Cardiac septum (tissue), 1 donor: ENCODE data around the gene UBASH3A. TPM values are rescaled to one million over a fixed set of nuclear protein-coding genes. Genes with fewer than 3 reads are reported as not detected.
A peak's percentile ranks its signal among the peaks of the same experiment; 100 is the strongest.

ENCODE experiments used
- DNase-seq: peaks from one replicate; pipeline ENCODE4 v3.0.0-alpha.2; 2020; ENCODE audit warnings: low spot score
- intact Hi-C: fragments of 100-400 bp; cut with DNase I; formaldehyde crosslinking; loops from one replicate; pipeline ENCODE4 v1.14.0; 2022
- total RNA-seq: library from RNA; stranded (reverse); fragmentation: NEBNext Ultra II Directional; extraction: Animal tissue kit (Norgen Biotek cat#: 25700); gene quantifications from one replicate; pipeline ENCODE4 v1.2.1, GENCODE V29; 2021
- donor health status: DM: no; HTN: no; CAD: no.

Gene UBASH3A
- total RNA-seq, 1 donor from 2014 or later, result not detected

DNA sequence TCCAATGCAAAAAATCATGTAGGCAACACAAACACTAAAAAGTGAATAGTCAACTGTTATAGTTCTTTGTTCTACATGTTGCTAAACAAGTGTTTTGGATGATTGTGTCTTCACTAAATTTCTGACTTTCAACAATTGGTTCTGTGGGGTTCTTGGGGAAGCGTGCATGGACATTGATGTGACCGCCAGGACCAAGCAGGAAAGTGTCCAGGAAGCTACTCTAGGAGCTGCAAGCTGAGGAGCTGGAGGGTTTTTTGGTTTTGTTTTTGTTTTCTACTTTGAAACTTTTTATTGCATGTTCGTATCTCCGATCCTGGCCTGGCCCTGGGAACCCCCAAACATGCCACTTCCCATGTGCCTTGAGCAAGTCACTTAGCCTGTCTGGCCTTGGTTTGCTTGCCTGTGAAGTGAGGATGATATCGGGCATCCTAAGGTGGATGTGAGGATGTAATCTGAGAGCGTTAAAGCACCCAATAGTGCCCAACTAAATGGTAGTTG is 15.8 kb upstream of the UBASH3A start:
- peak; percentile 36 for DNase-seq
- intact Hi-C loops, result no loop called here

DNA sequence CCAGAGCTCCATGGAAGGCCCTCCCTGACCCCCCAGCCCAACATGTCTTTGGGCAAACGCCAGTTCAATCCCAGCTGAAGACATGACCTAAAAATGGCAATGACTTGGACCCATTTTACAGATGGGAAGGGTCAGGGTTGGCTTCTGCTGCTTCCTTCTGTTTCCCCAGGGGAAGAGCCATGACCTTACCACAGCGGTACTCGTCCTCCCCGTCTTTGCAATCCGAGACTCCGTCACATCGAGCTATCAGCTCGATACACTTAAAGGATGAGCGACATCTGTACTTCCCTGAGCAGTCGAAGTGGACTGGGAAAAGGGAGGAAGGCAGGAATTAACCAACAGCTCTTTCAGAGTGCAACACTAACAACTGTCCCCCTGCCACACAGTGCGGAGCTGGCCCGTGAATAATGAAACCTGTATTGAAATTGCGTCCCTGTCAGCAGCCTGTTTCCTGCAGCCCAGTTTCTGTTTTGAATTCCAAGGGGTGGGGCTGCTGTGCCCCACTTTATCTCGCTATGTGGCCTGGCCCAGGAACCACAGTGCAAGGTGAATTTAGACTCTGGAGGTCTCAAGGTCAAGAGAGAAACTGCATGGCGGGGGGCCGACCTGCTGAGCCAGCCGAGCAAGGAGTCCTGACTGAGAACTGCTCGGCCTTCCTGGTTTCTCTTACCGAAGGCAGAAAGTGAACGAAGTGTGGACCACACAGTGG is 14.8 kb upstream of the UBASH3A start:
- DNase-seq, result peak; percentile 35
- intact Hi-C loops, result no loop called here

DNA sequence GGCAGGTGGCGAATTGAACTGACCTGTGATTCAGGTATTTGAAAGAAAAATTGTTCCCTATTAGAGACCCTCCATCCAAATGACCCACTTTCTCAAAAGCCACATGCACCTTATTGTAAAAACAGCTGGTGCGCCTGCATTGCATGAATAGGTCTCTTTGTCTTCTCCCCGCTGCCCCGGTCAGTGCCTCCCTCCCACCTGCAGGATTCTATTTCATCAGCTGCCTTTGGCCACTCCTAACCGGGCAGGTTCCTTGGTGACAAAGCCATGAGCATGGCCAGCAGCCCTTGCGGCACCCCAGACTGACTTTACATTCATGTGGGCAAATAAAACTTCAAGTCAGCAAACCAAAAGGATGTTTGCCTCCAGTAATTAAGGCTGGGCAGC is 14.3 kb upstream of the UBASH3A start:
- DNase-seq, result peak; percentile 27
- intact Hi-C loops, result no loop called here

DNA sequence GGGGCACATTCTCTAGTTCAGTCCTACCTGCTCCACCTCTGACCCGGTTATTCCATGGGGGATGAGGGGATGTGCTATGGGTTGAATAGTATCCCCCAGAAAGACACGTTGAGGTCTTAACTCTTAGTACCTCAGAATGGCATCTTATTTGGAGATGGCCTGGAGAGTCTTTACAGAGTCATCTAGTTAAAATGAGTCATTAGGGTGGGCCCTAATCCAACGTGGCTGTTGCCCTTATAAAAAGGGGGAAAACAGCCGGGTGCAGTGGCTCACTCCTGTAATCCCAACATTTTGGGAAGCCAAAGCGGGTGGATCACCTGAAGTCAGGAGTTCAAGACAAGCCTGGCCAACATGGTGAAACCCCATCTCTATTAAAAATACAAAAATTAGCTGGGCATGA is 13.5 kb upstream of the UBASH3A start:
- intact Hi-C loops, result no loop called here
- no peak for DNase-seq

DNA sequence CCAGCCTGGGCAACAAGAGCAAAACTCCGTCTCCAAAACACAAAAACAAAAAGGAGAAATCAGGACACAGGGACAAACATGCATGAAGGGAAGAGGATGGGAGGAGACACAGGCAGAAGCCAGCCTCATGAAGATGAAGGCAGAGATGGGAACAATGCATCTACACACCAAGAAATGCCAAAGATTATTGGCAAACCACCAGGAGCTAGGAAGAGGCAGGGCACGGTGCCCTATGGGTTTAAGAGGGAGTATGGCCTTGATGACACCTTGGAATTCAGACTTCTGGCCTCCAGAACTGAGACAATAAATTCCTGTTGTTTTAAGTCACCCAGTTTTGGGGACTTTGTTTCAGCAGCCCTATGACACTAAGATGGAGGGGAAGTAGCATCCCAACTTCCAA is 13.0 kb upstream of the UBASH3A start:
- intact Hi-C loops, result no loop called here
- DNase-seq, result no peak

DNA sequence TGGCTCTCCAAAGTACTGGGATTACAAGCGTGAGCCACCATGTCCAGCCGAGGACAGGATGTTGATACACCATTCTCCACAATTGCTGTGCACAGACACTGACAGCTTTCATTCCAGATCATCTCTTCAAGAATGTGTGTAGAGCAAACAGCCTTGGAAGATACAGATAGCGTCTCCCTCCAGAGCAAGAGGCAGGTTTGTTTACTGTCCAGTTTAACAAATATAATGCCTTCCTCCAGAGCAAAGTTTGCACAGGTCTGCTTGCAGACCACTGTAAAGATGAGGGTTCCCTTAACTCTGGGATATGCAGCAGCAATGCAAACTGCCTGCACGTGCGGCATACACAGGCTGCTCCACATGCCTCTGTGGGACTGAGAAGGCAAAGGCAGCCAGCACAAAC is 12.4 kb upstream of the UBASH3A start:
- DNase-seq, result peak; percentile 20
- intact Hi-C loops, result no loop called here

DNA sequence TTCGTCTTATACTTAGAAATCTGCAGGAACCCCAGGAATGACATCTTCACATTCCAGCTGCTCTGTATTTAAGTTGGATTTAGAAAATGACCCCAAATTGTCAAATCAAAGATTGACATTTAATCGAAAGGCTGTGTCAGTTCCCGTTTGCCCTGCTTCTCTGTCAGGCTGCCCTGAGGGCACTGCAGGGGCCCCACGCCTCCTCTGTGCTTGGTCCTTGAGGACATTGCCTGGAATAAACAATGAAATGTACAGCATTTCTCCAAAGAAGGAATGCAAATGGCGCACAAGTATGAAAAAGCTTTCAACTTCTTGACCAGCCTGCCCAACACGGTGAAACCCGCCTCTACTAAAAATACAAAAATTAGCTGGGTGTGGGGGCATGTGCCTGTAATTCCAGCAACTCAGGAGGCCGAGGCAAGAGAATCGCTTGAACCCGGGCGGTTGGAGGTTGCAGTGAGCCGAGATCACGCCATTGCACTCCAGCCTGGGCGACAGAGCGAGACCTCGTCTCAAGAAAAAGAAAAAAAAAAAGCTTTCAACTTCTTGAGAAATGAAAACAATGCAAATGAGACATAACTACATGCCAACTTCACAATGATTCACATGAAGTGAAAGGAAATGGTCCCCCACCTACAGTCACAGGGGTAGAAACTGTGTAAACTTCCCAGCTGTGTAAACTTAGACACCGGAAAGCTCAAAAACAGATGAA is 10.8 kb upstream of the UBASH3A start:
- intact Hi-C loops, result no loop called here
- peak; percentile 5 for DNase-seq

DNA sequence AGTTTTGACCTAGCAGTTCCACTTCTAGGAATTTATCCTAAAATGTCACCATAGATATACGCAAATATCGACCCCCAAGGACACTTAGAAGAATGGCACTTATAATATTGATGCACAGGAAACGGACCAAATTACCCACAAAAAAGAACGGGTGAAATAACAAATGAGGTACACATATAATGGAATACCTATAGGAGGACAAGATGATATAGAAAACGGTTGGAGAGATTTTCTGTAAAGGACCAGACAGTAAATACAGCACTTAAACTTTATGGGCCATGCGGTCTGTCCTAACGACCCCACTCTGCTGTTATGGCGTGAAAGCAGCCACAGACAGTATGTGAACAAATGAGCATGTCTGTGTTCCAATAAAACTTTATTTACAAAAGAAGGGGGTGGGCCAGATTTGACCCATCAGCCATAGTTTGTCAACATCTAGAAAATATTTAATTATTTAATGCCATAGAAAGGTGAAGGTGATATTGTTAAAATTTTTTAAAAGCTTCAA is 10.2 kb upstream of the UBASH3A start:
- intact Hi-C loops, result no loop called here
- DNase-seq, result no peak

DNA sequence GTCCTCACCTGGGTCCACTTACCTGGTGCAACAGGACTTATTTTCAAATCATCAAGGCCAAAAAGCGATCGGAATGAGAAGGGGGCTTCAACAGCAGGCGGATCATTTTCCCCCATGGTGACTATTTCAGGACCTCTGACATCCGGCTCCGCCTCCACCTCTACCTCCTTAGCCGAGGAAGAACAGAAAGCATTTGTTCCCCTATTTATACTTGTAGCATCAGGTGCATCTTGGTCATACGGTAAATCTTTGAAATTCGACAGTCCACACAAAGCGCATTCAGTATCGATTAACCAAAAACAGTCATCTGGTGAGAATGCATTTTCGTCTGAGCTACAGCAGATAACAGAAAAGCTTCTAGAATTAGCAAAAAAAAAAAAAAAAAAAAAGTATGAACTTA is 8.4 kb upstream of the UBASH3A start:
- intact Hi-C loops, result no loop called here
- DNase-seq, result peak; percentile 50

DNA sequence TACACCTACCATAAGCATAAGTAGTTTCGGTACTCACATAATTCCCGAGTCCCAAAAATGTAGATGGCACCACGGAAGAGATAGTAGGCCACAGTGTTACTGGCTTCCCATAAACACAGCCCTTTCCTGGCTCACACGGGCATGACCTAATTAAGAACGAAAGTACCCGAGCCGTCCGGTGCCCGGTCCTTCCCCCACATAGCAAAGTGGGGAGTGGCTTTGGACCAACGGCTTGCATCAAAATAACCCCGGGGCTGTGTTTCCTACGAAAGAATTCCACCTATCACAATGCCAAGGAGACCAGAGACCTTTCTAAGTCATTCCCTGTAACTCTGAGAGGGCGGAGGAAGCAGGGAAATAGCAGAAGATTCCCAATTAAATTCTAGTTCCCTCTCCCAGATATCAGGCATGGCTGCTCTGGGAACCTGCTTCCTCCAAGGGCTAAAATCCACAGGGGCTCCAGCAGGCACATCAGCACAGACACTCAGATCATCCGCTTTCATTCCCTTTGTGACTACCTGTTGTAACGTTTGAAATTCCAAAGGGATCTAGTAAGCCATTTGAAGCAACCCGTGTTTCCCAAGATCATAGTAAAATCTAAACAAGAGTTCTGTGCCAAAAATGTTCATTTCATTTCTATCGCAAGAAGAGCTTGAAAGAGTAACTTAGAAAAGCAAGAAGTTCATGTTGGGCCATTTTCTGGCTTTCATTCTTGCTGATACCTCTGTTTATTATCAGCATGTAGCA is 7.6 kb upstream of the UBASH3A start, which contains the start of gene TMPRSS3:
Gene TMPRSS3 (minus strand): TSS at position 148 of the 747 bp plus-strand sequence. CDS start 635 bp downstream, outside the sequence.
- peak; percentile 27 for DNase-seq
- intact Hi-C loops, result no loop called here

DNA sequence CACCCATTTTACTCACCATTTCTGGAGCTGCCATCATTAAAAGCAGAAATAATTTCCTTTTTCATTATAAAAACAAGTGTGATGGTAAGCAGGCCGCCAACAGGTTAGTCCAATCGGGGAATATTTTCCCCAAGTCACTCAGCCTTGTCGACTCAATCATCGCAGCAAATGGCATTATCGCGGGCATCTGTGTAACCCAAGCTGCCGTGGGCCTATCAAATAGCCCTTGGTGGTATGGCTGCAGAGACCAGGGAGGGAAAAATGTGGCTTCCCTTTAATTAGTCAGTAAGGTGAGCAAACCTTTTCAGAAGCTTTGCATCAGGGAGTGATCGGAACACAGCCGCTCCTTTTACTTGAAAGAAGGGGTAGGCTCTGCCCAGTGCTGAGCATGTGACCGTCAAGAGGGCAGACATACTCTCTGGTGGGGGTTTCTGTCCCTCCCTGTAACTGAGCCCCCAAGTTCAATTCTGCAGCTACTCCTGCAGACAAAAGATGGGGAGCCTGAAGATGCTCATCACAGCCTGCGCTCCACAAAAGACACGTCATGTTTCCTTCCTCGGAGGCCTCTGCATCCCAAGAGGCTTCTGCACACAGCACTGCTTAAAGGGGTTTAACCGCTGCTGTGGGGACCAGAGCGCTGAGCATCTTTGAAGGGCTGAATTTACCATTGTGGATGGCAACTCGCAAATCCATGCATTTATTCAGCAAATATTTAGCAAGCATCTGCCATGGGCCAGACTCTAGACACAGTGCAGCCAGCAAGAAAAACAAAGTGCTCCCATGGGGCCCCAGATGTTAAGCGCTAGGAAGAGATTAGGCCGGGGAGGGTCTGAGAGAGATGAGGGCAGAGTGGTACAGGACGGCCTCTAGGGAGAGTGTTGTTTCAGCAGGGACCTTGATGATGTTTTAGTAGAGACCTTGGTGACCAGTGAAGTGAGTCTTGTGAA is 6.6 kb upstream of the UBASH3A start:
- intact Hi-C loops, result no loop called here

DNA sequence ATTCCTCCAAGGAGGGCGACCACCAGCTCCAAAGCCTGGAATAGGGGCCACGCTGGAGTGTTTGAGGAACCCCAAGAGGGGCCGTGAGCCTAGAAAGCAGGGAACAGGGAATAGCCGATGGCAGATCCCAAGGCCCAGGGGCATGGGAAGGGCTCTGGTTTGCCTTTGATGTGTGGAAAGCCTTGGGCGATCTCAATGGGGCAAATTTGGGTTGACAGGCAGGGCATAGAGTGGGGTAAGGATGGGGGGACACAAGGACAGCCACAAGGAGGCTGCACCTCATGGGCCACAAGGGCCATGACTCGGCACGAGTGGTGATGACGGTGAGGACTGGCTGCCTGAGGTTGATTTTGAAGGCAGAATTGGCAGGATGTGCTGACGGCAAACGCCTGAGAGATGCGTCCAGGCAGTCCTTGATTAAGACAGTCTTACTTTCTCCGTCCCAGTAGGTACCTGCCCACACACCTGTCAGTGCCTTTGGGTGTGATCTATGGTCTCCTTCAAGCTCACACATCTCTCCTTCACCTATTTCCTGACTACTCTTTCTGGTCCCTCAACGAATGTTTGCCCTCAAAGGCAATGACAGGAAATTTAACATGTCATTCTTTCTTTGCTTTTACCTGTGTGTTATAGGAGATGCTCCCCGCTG is 5.8 kb upstream of the UBASH3A start:
- intact Hi-C loops, result no loop called here
- peak; percentile 55 for DNase-seq

More for the DNA sequence above, 6.6 kb upstream of the UBASH3A start:
- peak; percentile 46 for DNase-seq

DNA sequence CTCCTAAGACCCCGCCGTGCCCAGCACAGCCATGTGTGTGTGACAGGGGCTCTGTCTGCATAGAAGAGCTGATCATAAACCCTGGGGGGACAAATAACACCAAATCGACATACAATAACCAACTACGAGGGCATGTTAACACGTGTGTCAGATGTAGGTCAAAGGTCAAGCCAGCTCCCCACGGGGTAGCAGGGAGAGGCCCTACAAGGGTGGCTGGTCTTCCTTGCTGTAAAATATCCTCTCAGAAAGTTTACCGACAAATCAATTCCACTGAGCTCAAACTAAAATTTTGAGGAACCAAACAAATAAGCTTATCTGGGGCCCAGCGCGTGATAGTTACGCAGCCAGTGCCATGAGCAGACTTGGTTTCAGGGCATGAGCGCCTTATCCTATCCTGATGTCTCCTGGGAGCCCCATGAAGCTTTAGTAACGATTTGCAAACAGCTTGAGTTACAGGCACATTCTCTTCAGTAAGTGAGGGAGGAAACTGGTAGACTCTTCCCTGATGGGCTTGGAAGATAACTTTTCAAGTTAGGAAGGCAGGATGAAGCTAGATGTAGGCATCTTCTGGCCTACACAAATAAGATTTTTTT is 5.2 kb upstream of the UBASH3A start:
- peak; percentile 15 for DNase-seq
- intact Hi-C loops, result no loop called here

DNA sequence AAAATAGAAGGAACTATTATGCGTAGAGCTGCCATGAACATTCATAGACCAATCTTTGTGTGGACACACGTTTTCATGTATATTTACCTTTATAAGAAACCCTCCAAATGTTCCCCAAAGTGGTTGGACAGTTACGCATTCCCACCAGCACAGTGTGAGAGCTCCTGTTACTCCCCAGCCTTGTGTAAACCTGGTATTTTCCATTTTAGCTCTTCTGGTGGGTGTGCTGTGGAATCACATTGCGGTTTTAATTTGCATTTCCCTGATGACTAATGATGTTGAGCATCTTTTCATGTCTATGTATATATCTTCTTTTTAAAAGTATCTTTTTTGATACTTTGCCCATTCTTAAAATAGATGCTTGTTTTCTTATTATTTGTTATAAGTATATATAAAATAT is 3.2 kb upstream of the UBASH3A start:
- no peak for DNase-seq
- intact Hi-C loops, result no loop called here

DNA sequence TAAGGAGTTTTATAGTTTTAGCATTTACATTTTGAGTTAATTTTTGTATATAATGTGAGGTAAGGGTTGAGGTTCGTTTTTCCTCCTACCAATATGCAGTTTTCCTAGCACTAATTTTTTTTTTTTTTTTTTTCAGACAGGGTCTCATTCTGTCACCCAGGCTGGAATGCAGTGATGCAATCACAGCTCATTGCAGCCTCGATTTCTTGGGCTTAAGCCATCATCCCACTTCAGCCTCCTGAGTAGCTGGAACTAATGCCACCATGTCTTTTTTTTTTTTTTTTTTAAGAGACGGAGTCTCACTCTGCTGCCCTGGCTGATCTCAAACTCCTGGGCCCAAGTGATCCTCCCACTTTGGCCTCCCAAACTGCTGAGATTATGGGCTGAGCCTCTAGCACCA is 2.5 kb upstream of the UBASH3A start:
- intact Hi-C loops, result no loop called here

DNA sequence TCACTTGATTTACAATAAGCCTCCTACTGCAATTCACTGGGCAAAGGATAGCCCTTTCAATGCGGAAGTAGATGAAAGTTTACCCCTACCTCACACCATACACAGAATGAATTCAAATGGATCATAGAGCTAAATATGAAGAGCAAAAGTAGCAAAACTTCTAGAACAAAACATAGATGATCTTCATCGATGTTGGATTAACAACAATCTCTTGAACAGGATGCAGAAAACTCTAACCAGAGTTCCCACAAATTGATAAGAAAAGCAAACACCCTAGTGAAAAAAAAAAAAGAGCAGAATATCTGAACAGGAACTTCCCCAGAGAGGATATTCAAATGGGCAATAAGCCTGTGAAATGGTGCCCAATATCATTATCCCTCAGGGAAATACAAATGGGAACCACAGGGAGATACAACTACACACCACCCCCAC is 1.9 kb upstream of the UBASH3A start:
- intact Hi-C loops, result no loop called here
- no peak for DNase-seq

More for the DNA sequence above, 2.5 kb upstream of the UBASH3A start:
- peak; percentile 7 for DNase-seq

DNA sequence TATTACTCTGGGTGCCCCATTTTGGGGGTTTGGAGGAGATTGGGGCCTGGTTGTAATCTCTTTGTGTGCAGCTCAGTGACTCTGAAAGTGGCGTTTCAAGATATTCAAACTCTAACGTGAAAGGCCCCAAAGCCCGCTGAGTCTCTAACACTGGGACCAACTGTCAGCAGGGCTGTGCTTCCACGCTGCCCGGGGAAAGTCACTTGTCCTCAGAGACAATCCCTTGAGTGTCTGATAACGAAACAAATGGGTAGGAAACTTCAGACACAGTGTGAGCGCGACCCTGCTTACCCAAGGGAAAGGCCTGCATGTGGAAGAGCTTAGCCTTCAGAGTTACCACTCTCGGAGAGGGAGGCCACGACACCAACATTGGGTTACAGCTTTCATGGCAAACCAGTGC is 837 bp downstream of the UBASH3A start:
- intact Hi-C loops, result no loop called here
- peak; percentile 7 for DNase-seq
